CD14-positive monocyte (primary cell): ENCODE data around the gene AFAP1L1. TPM values are rescaled to one million over a fixed set of nuclear protein-coding genes. Genes with fewer than 3 reads are reported as not detected.

Experiments used
- DNase-seq, 3 donors: peaks; one replicate each; pipeline ENCODE4 v3.0.0-alpha.2; 2011 to 2022
- H2AFZ ChIP-seq: 2 replicates; pipeline ENCODE4 v1.6.0; 2012; ENCODE audit warnings: mild to moderate bottlenecking, low read depth, low read length, inconsistent platforms; ENCODE audit not compliant: insufficient read depth, poor library complexity, severe bottlenecking
- H3K27ac ChIP-seq, 2 donors: 1 replicate in 1 of 2; 2 replicates in 1 of 2; pipeline ENCODE4 v1.5.1; 2012 to 2013; ENCODE audit warnings: low read length in 2 of 2, control low read depth in 1 of 2, inconsistent platforms in 1 of 2, low read depth in 1 of 2, mild to moderate bottlenecking in 1 of 2
- H3K27me3 ChIP-seq, 2 donors: one replicate each; pipeline versions ENCODE4 v1.6.0 to v1.6.1; 2011 to 2013; ENCODE audit warnings: low read length in 2 of 2; ENCODE audit not compliant: control insufficient read depth in 2 of 2, insufficient read depth in 2 of 2
- H3K36me3 ChIP-seq, 2 donors: replicated peaks in 1 of 2; 1 replicate in 1 of 2; 2 replicates in 1 of 2; pipeline versions ENCODE4 v1.5.1 to v1.6.1; 2012 to 2013; ENCODE audit warnings: low read length in 2 of 2, control low read depth in 1 of 2, inconsistent platforms in 1 of 2, mild to moderate bottlenecking in 1 of 2; ENCODE audit not compliant: insufficient read depth in 2 of 2, control insufficient read depth in 1 of 2
- H3K4me1 ChIP-seq, 2 donors: 1 replicate in 1 of 2; 2 replicates in 1 of 2; pipeline versions ENCODE4 v1.5.1 to v1.6.1; 2012 to 2013; ENCODE audit warnings: low read length in 2 of 2, control low read depth in 1 of 2, inconsistent platforms in 1 of 2, mild to moderate bottlenecking in 1 of 2, moderate library complexity in 1 of 2; ENCODE audit not compliant: insufficient read depth in 2 of 2, control insufficient read depth in 1 of 2
- H3K4me2 ChIP-seq: replicated peaks from 2 replicates; pipeline ENCODE3; 2012; ENCODE audit warnings: low read length, moderate library complexity, mild to moderate bottlenecking; ENCODE audit not compliant: poor library complexity, severe bottlenecking; ENCODE audit errors: extremely low read depth
- H3K4me3 ChIP-seq, 3 experiments: fragments of 200-600 bp in 1 of 3; sonication (generic) in 1 of 3; replicated peaks in 1 of 3; 1 replicate in 2 of 3; 2 replicates in 1 of 3; pipeline ENCODE4 v1.5.1; 2011 to 2013; ENCODE audit warnings: low read length in 3 of 3, mild to moderate bottlenecking in 3 of 3, control low read depth in 2 of 3, low read depth in 2 of 3, inconsistent platforms in 1 of 3, moderate library complexity in 1 of 3
- H3K79me2 ChIP-seq: 2 replicates; pipeline ENCODE4 v1.6.0; 2012; ENCODE audit warnings: mild to moderate bottlenecking, control low read depth, inconsistent platforms, low read length, moderate library complexity; ENCODE audit not compliant: insufficient read depth
- H3K9ac ChIP-seq: 2 replicates; pipeline ENCODE4 v1.6.0; 2017; ENCODE audit warnings: low read length, mild to moderate bottlenecking; ENCODE audit not compliant: insufficient read depth, poor library complexity, severe bottlenecking
- H3K9me3 ChIP-seq, 2 donors: replicated peaks in 1 of 2; 1 replicate in 1 of 2; 2 replicates in 1 of 2; pipeline versions ENCODE4 v1.5.1 to v1.6.1; 2012 to 2013; ENCODE audit warnings: low read length in 2 of 2, control low read depth in 1 of 2; ENCODE audit not compliant: control insufficient read depth in 1 of 2, insufficient read depth in 1 of 2
- H4K20me1 ChIP-seq: 2 replicates; pipeline ENCODE4 v1.6.0; 2012; ENCODE audit warnings: mild to moderate bottlenecking, low read length, control low read depth, moderate library complexity; ENCODE audit not compliant: insufficient read depth
- H3K27ac Mint-ChIP-seq, 7 donors: one replicate each; pipeline ENCODE4 v1.8.0; 2020; ENCODE audit warnings: mild to moderate bottlenecking in 7 of 7, mixed read lengths in 7 of 7, moderate library complexity in 6 of 7, inconsistent platforms in 2 of 7
- H3K27me3 Mint-ChIP-seq, 3 donors: one replicate each; pipeline ENCODE4 v1.8.0; 2021 to 2022; ENCODE audit warnings: low read depth in 3 of 3, mild to moderate bottlenecking in 3 of 3, mixed read lengths in 3 of 3, moderate library complexity in 3 of 3, inconsistent platforms in 1 of 3
- H3K36me3 Mint-ChIP-seq, 2 donors: one replicate each; pipeline ENCODE4 v1.8.0; 2020; ENCODE audit warnings: mixed read lengths in 2 of 2, inconsistent platforms in 1 of 2, mild to moderate bottlenecking in 1 of 2
- H3K4me1 Mint-ChIP-seq: one replicate; pipeline ENCODE4 v1.8.0; 2020; ENCODE audit warnings: mild to moderate bottlenecking, mixed read lengths
- H3K4me3 Mint-ChIP-seq, 2 donors: one replicate each; pipeline ENCODE4 v1.8.0; 2020; ENCODE audit warnings: mild to moderate bottlenecking in 2 of 2, mixed read lengths in 2 of 2, moderate library complexity in 1 of 2
- H3K9me3 Mint-ChIP-seq, 7 donors: one replicate each; pipeline ENCODE4 v1.8.0; 2020 to 2022; ENCODE audit warnings: mixed read lengths in 7 of 7, mild to moderate bottlenecking in 6 of 7, moderate library complexity in 6 of 7, inconsistent platforms in 2 of 7
- CTCF ChIP-seq: fragments of 200-600 bp; IDR thresholded peaks from one replicate; pipeline ENCODE4 v1.8.0; 2022; ENCODE audit warnings: antibody characterized with exemption, mild to moderate bottlenecking
- WGBS: methylation state at CpG from one replicate; pipeline ENCODE4 v1.1.5; 2013; ENCODE audit warnings: missing lambda C conversion rate; ENCODE audit not compliant: insufficient coverage; 5-methylcytosine and 5-hydroxymethylcytosine counted together
- intact Hi-C, 2 donors: fragments of 100-400 bp; cut with micrococcal nuclease; formaldehyde crosslinking; loops; one replicate each; pipeline versions ENCODE4 v1.15.0 to v1.15.1; 2023
- polyA plus RNA-seq, 3 donors: library from polyadenylated mRNA; depleted of rRNA in 1 of 3; unstranded in 2 of 3; stranded (reverse) in 1 of 3; fragments of 300-500 nt in 2 of 3; fragments of >200 nt in 1 of 3; fragmentation: Illumina TruSeq in 2 of 3; gene quantifications; 1 replicate in 2 of 3; 2 replicates in 1 of 3; pipeline ENCODE4 v1.2.3, GENCODE V29; 2012 to 2021

The AFAP1L1 gene
- polyA plus RNA-seq, 3 donors = not detected

- no peak for TF ChIP-seq CTCF
- Histone ChIP-seq H4K20me1 (no peaks in the 10 kb centered on the region), H2AFZ (no peak overlapping the region), H3K4me3 (no peak overlapping the region), H3K36me3 (no peaks in the 10 kb centered on the region), H3K9me3 (no peaks in the 10 kb centered on the region), H3K9ac (no peak overlapping the region), H3K4me2 (no peak overlapping the region), H3K27me3 (no peaks in the 10 kb centered on the region), H3K4me1 (no peaks in the 10 kb centered on the region), H3K79me2 (no peaks in the 10 kb centered on the region), H3K27ac (no peak overlapping the region)
- Mint-ChIP-seq H3K9me3 (peaks cover 0 to 2% (median 0%) of the 10 kb centered on the region in 7 donors), H3K27ac (no peak overlapping the region), H3K4me3 (no peak overlapping the region), H3K36me3 (no peaks in the 10 kb centered on the region), H3K27me3 (peaks cover 0 to 1% (median 1%) of the 10 kb centered on the region in 3 donors), H3K4me1 (peaks cover 4% of the 10 kb centered on the region)
- intact Hi-C loops = no loop called here
- DNase-seq = no peak
- whole genome bisulfite sequencing = 92% methylated on average over 4 of the region's 5 CpGs
Measured at GRCh38 chr5:149386166-149386565, 114.5 kb downstream of the AFAP1L1 start.

- H3K27me3 Mint-ChIP-seq = peaks cover 0 to 3% (median 1%) of the 10 kb centered on the region in 3 donors
- TF ChIP-seq CTCF = no peak
- 87% methylated on average over 7 of the region's 9 CpGs for WGBS
Measured at GRCh38 chr5:149387081-149387631, 115.5 kb downstream of the AFAP1L1 start.

More at GRCh38 chr5:149387081-149387631, 115.5 kb downstream of the AFAP1L1 start:
- no peaks in the 10 kb centered on the region for H3K36me3 ChIP-seq
- no peaks in the 10 kb centered on the region for H3K4me1 Mint-ChIP-seq
- H4K20me1 ChIP-seq = no peaks in the 10 kb centered on the region
- no peaks in the 10 kb centered on the region for H3K9me3 ChIP-seq
- no peaks in the 10 kb centered on the region for H3K27me3 ChIP-seq
- intact Hi-C loops = no loop called here
- peaks cover 0 to 2% (median 0%) of the 10 kb centered on the region in 7 donors for H3K9me3 Mint-ChIP-seq
- H3K4me3 ChIP-seq = no peak overlapping the region
- DNase-seq = no peak
- H3K27ac Mint-ChIP-seq = no peak overlapping the region
- no peak overlapping the region for H3K9ac ChIP-seq
- H3K79me2 ChIP-seq = no peaks in the 10 kb centered on the region
- H3K4me1 ChIP-seq = no peaks in the 10 kb centered on the region
- H3K4me3 Mint-ChIP-seq = no peak overlapping the region
- no peak overlapping the region for H3K27ac ChIP-seq
- H3K4me2 ChIP-seq = no peak overlapping the region
- no peak overlapping the region for H2AFZ ChIP-seq
- H3K36me3 Mint-ChIP-seq = no peaks in the 10 kb centered on the region
